ENCODE results near the gene TRABD2B. TPM values are rescaled to one million over a fixed set of nuclear protein-coding genes. Genes with fewer than 3 reads are reported as not detected.
A peak's percentile ranks its signal among the peaks of the same experiment; 100 is the strongest.

The TRABD2B gene
- total and polyA plus RNA-seq, 2 of the 13 experiments (the other 11 are each of a cell fraction or from before 2014, with no cell fraction given), result 0.04 TPM; not detected in 1

DNA sequence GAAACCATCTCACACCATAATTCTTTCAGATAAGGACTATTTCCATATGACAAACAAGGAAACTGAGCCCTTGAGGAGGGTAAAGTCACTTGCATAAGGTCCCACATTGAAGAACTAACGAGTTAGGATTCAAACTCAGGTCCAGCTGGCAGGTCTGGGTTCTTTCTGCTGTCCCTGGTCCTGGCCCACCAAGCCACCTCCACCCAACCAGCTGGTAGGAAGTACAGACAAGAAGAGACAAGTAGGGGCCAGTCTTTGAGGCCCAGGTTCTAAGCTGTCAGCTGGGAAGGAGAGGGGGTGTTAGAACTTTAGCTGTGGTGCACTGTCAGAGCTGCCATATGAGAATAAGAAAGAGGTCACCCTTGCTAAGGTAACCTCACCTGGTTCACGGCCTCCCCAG is 188.6 kb downstream of the TRABD2B start (continued):
- TF ChIP-seq THAP9 (CRISPR knock-in tag; IDR thresholded peaks at IDR 0.05; ENCODE audit: borderline replicate concordance) (0 out of 2 replicates have a peak, but pooled peaks have one; percentile 0), ZNF7 (CRISPR knock-in tag; IDR thresholded peaks at IDR 0.05) (no peak), MIER2 (CRISPR knock-in tag; IDR thresholded peaks at IDR 0.05) (peak; percentile 70; the same call in 1 of the 2 replicates), CCDC6 (CRISPR knock-in tag; IDR thresholded peaks at IDR 0.05) (no peak), ZNF850 (CRISPR knock-in tag; conservative IDR thresholded peaks at IDR 0.05) (no peak), ZNF607 (CRISPR knock-in tag; IDR thresholded peaks at IDR 0.05; ENCODE audit: borderline replicate concordance) (no peak), DPF2 (CRISPR knock-in tag; IDR thresholded peaks at IDR 0.05; ENCODE audit: borderline replicate concordance, low read depth) (no peak), CBFB (CRISPR knock-in tag; IDR thresholded peaks at IDR 0.05) (no peak), RARG (CRISPR knock-in tag; IDR thresholded peaks at IDR 0.05; ENCODE audit: low read depth) (no peak), CC2D1A (CRISPR knock-in tag; IDR thresholded peaks at IDR 0.05) (no peak), ERF (CRISPR knock-in tag; IDR thresholded peaks at IDR 0.05) (no peak), ZXDC (CRISPR knock-in tag; IDR thresholded peaks at IDR 0.05) (no peak), SMAD1 (CRISPR knock-in tag; IDR thresholded peaks at IDR 0.05; ENCODE audit: borderline replicate concordance, low read depth) (no peak)
